Panc1 (cell line): Measurements from ENCODE around the gene TEAD4. TPM values are rescaled to one million over a fixed set of nuclear protein-coding genes. Genes with fewer than 3 reads are reported as not detected.

Experiments used
- ATAC-seq: fragments of 200-7000 bp; cut with Tn5 transposase; 2 replicates; pipeline ENCODE4 v1.9.1; 2020; ENCODE audit warnings: mild to moderate bottlenecking, moderate library complexity
- BruUV-seq: library from RNA; stranded (reverse); fragments of 400-500 nt; replicated peaks from 2 replicates; lab custom pipeline; 2021; lab: Mats Ljungman, UMichigan
- CTCF ChIA-PET: fragments of 300-600 bp; sonication (Branson Sonifier 250); formaldehyde crosslinking; loops from one replicate; lab custom pipeline; 2022; ENCODE audit warnings: antibody characterized with exemption; lab: Charles Lee
- POLR2A ChIA-PET: fragments of 300-600 bp; sonication (Branson Sonifier 250); formaldehyde crosslinking; loops from one replicate; lab custom pipeline; 2022; ENCODE audit warnings: antibody characterized with exemption; lab: Charles Lee
- DNase-seq: peaks from one replicate; pipeline ENCODE4 v3.0.0-alpha.2; 2010; ENCODE audit warnings: low read depth, low spot score
- H3K27ac ChIP-seq: 2 replicates; pipeline ENCODE4 v1.5.1; 2011; ENCODE audit warnings: mild to moderate bottlenecking, low read length, inconsistent platforms
- H3K27me3 ChIP-seq: fragments of 200-500 bp; sonication (Bioruptor generic); 2 replicates; pipeline ENCODE4 v1.6.0; 2014; ENCODE audit warnings: low read length, inconsistent platforms; ENCODE audit not compliant: control insufficient read depth, insufficient read depth
- H3K36me3 ChIP-seq: fragments of 200-500 bp; sonication (Bioruptor generic); 2 replicates; pipeline ENCODE4 v1.5.1; 2014; ENCODE audit warnings: inconsistent platforms, mild to moderate bottlenecking, low read length, moderate library complexity; ENCODE audit not compliant: control insufficient read depth, insufficient read depth
- H3K4me1 ChIP-seq: 2 replicates; pipeline ENCODE4 v1.5.1; 2011; ENCODE audit warnings: inconsistent platforms, mild to moderate bottlenecking, low read length, moderate library complexity; ENCODE audit not compliant: control insufficient read depth, insufficient read depth
- H3K4me3 ChIP-seq, 2 experiments: 2 replicates each; pipeline ENCODE4 v1.5.1; 2011 to 2012; ENCODE audit warnings: low read depth in 2 of 2, low read length in 2 of 2, mild to moderate bottlenecking in 2 of 2, inconsistent platforms in 1 of 2, moderate library complexity in 1 of 2
- H3K9me3 ChIP-seq: fragments of 200-500 bp; sonication (Bioruptor generic); 2 replicates; pipeline ENCODE4 v1.5.1; 2014; ENCODE audit warnings: low read depth, mild to moderate bottlenecking, inconsistent platforms, low read length, moderate library complexity; ENCODE audit not compliant: control insufficient read depth, insufficient read depth
- CTCF ChIP-seq: fragments of 450-650 bp; IDR thresholded peaks from 2 replicates; pipeline ENCODE4 v1.5.1; 2017; ENCODE audit warnings: mild to moderate bottlenecking
- POLR2AphosphoS5 ChIP-seq: IDR thresholded peaks from 2 replicates; pipeline ENCODE4 v1.6.1; 2012; ENCODE audit warnings: mild to moderate bottlenecking, low read depth, low read length, moderate library complexity
- REST ChIP-seq, 2 experiments: IDR thresholded peaks; 2 replicates each; pipeline ENCODE4 v1.6.1; 2011 to 2012; ENCODE audit warnings: low read depth in 2 of 2, control low read depth in 1 of 2, low read length in 1 of 2, mild to moderate bottlenecking in 1 of 2, moderate library complexity in 1 of 2; ENCODE audit not compliant: insufficient read depth in 1 of 2
- SIN3A ChIP-seq: IDR thresholded peaks from 2 replicates; pipeline ENCODE4 v1.6.1; 2012; ENCODE audit warnings: low read depth, mild to moderate bottlenecking, low read length, moderate library complexity, borderline replicate concordance; ENCODE audit not compliant: insufficient read depth
- TCF7L2 ChIP-seq: IDR thresholded peaks from 2 replicates; pipeline ENCODE4 v1.6.1; 2011; ENCODE audit warnings: mild to moderate bottlenecking, low read depth, low read length, inconsistent platforms
- in situ Hi-C: cut with HindIII; loops from 2 replicates; pipeline ENCODE4 v1.10.0; 2016; ENCODE audit warnings: low sequenced_read_pairs, low pct_unique_long_range_greater_than_20kb
- intact Hi-C: fragments of 100-400 bp; cut with micrococcal nuclease; formaldehyde crosslinking; loops from one replicate; pipeline ENCODE4 v1.10.0; 2022; ENCODE audit not compliant: unreplicated experiment
- total RNA-seq: library from RNA; stranded (reverse); gene quantifications from one replicate; pipeline ENCODE4 v1.2.1, GENCODE V29; 2021; ENCODE audit not compliant: unreplicated experiment

The TEAD4 gene
- total RNA-seq, 1 experiment from 2014 or later: 47.6 TPM

GRCh38 chr12:2999265-2999841, 40.2 kb downstream of the TEAD4 start:
- BruUV-seq: no TSS peak

GRCh38 chr12:3000548-3001275, 41.5 kb downstream of the TEAD4 start:
- Histone ChIP-seq H3K4me1 (no peaks in the 10 kb centered on the region), H3K27ac (no peak overlapping the region), H3K4me3 (no peak overlapping the region), H3K27me3 (no peaks in the 10 kb centered on the region), H3K9me3 (no peaks in the 10 kb centered on the region), H3K36me3 (no peaks in the 10 kb centered on the region; the same call in 1 of the 2 replicates)
- ChIA-PET POLR2A (no interaction called here), CTCF (no interaction called here)
- ATAC-seq: no peak
- no peak for DNase-seq
- in situ Hi-C loops (no loop called here), intact Hi-C loops (no loop called here)
- no TSS peak for BruUV-seq
- TF ChIP-seq CTCF (no peak), REST (IDR thresholded peaks at IDR 0.05; ENCODE audit: insufficient read depth in 1 of 2, low read depth in 2 of 2, low read length in 1 of 2) (no peak), POLR2AphosphoS5 (no peak), SIN3A (no peak)

More at GRCh38 chr12:2999265-2999841, 40.2 kb downstream of the TEAD4 start:
- no peak for ATAC-seq
- ChIA-PET POLR2A (no interaction called here), CTCF (no interaction called here)
- Histone ChIP-seq H3K9me3 (no peaks in the 10 kb centered on the region), H3K36me3 (no peaks in the 10 kb centered on the region; the same call in 1 of the 2 replicates), H3K27ac (no peak overlapping the region), H3K4me1 (no peaks in the 10 kb centered on the region), H3K27me3 (no peaks in the 10 kb centered on the region), H3K4me3 (no peak overlapping the region)
- intact Hi-C loops: no loop called here
- DNase-seq: no peak
- in situ Hi-C loops: no loop called here
- TF ChIP-seq CTCF: no peak
- no peak for TF ChIP-seq SIN3A
- no peak for TF ChIP-seq REST (IDR thresholded peaks at IDR 0.05; ENCODE audit: insufficient read depth in 1 of 2, low read depth in 2 of 2, low read length in 1 of 2)
- no peak for TF ChIP-seq POLR2AphosphoS5
- no peak for TF ChIP-seq TCF7L2
